Kidney tubule cell (primary cell): ENCODE measurements around the gene MCTP1.

Source experiments
- DNase-seq: peaks from one replicate; pipeline ENCODE4 v3.0.0-alpha.2; 2018; ENCODE audit warnings: low spot score

The MCTP1 gene

DNA sequence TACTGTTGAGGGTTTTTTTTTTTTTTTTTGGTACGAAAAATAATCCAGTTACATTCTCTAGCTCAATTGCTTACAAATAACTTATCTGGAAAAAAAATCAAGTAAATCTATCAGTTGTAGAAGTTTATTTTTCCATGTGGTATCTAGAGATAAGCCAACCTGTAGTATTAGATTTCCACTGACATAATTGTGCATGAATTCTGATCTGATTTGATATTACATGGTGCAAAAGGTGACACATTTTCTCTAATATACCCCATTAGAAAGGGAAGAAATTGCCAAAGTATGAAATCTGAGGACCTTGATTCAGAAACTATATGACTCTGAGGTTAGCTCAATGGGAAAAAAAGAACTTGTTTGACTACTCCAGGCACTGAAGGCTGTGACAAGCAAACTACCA, 524.9 kb downstream of the MCTP1 start:
- no peak for DNase-seq

DNA sequence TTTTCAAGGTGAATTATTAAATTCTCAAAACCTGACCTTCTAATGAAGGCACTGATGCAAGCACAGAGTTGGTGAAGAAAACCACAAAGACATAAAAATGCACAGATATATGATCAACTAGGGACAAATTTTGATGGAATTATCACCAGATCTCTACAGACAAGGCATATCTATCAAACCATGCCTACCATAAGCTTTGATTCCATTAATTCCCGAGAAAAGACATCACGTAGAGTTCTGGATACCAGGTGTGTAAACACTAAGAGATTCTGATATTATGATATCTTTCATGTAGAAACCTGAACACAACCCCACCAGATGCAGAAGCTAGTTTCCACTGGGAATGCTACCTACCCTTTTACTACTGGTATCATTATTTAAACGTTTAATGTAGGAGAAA, 525.9 kb downstream of the MCTP1 start:
- no peak for DNase-seq

GRCh38 chr5:94754824-94755223, 530.1 kb downstream of the MCTP1 start:
- DNase-seq, result no peak

DNA sequence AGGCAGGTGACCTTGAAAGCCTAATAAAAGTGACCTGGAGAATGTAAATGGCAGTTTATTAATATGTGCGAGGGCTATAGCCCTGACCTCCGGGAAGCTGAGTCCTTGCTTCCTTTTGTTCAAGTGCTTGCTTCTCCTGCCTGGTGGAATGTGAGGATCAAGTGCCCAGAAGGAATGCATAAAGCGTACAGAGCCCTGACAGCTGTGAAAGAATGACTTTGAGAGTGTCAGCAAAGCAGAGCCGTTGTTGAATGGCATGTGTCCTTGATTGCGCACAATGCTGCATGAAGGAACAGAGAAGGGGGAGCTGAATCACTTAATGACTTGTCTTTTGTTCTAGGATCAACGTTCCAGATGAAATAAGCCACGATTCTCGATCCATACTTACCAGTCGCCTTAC, 533.4 kb downstream of the MCTP1 start:
- peak; percentile 6 for DNase-seq

DNA sequence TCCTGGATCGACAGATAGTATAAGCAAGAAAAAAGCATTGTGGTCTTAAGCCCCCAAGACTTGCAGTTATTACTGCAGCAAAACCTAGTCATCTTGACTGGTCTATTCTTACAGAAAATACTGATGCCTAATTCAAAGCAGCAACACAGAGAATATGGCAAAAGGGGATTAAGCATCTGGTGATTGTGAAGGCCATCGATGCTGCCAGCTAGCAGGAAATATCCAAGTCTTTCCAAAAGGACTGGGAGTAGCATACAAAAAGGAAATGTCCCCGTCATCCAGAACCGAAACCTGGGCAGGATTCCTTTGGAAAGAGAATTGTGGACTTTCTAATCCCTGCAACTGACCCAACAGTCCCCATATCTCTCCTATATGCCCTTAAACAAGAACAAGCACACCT, 534.2 kb downstream of the MCTP1 start:
- DNase-seq, result no peak

DNA sequence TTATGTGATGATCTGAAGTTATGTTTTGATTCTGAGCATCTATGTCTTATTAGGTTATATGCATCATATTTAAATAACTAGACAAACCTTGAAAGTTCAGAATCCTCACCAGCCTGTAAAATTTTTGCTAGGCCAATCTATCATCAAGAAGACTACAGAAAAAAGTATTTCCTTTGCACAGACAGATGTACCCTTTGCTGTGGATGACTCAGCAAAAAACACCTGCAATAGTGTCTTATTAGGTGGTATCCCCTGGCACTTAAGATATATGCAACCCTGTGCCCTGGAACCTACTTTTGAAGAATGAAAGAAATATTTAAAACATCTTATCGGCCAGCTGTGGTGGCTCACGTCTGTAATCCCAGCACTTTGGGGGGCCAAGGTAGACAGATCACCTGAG, 535.9 kb downstream of the MCTP1 start:
- no peak for DNase-seq

- DNase-seq, result no peak
Measured at GRCh38 chr5:94748212-94748611, 536.7 kb downstream of the MCTP1 start.

- DNase-seq, result no peak
Measured at GRCh38 chr5:94747371-94747770, 537.5 kb downstream of the MCTP1 start.

DNA sequence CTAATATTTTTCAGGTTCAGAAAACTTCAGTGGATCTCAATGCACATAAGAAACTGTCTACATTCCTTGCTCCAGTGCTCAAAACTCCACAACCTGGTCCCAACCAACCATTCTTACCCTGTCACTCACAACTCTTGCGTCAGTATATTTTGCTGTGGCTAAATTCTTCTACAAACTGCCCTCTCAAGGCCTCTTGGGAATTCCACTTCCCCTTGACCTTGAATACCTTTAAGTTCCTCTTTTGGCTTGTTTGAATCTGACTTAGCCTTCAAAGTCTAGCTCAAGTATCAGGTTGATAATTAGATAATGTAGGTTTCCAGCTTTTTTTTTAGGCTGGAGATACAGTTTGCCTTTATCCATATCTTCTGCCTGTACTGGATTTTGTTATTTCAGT, 538.2 kb downstream of the MCTP1 start:
- DNase-seq, result peak; percentile 25

GRCh38 chr5:94745786-94746730, 538.8 kb downstream of the MCTP1 start:
- peak; percentile 60 for DNase-seq

GRCh38 chr5:94744906-94745305, 540.0 kb downstream of the MCTP1 start:
- DNase-seq, result peak; percentile 11

- DNase-seq, result no peak
Measured at GRCh38 chr5:94742852-94743251, 542.0 kb downstream of the MCTP1 start.

- no peak for DNase-seq
Measured at GRCh38 chr5:94740286-94740685, 544.6 kb downstream of the MCTP1 start.

DNA sequence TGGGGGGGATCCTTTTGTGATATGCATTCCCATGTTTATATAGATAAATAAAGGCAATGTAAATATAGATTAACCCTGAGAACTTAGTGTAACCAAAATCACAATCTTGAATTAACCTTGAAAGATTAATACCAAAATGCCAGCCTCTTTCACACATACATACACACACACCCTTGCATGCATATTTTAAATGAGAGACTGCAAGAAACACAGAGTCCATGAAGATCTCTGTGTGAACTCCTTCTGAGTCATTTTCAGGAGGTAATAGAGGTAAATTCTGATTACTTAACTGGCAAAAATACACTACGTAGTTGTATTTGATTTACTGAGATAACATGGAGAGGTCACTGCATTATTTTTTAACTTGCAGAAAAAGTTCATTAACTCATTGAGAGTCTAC, 548.4 kb downstream of the MCTP1 start:
- no peak for DNase-seq

DNA sequence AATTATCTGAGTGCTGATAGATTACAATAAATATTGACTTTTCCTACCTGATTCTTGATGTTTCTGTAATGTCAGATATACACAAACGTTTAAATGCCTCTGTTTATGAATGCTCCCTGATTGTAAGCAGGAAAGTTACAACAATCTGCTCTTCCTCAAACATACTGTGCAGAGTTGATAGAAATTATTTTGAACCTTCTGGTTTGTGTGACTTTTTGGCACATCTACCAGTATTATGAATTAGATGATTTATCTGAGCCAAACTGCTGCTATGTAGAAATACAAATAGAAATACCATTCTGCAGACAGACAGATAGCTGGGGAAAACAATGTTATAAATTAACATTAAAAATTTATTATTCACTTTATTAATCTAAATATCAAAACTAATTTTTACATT, 553.4 kb downstream of the MCTP1 start:
- DNase-seq, result no peak

DNA sequence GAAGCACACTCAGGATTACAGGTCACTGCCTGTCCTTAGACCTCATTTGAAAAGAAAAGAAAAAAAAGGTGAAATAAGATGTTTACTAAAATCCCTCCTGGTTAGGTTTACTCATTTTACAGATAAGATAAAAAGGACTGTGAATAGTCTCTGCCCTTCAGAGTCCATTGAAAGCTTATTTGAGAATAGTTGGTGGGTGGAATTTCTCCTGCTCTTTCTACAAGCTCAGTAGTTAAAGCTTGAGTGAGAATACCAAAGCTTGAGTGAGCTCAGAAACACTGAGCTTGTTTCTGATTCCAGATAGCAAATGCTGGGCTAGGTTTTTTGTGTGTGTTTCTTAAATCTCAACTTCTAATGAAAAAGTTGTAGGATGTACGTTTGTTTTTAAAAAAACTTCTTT, 559.8 kb downstream of the MCTP1 start:
- DNase-seq, result no peak

DNA sequence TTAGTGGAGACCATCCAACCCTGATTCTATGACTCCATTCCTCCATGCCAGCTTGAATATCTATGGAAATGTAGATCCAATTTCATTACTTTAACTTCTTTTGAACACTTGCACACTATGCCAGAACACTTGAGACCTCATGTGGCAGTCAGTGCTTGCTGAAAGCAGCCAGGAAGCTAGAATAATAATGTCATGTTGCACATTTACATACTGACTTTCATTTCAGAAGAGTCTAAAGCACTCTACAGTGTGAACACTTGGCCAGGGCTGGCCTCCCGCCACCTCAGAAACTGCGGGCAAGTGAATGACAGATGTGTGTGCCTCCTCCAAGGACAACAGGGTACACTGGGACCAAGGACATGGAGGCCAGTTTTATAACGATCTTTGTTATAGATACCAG, 569.1 kb downstream of the MCTP1 start:
- DNase-seq, result no peak

DNA sequence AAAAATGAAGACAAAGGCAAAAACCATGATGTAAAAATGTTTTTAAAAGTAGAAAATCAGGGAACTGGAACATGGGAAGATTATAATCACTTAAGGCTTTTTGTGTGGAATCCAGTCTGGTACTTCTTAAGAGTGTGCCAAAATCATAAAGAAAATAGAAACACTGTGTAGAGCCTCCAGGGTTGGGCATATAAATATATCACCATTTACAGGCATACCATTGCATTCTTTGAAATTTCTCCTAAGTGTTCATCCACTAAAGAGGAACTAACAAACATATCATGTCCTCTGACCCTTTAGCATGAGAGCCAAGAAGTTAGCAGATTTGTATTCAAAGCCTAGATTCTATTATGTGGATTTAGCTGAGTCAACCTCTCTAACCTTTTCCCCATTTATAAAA, 573.1 kb downstream of the MCTP1 start:
- DNase-seq, result no peak

GRCh38 chr5:94709277-94709676, 575.6 kb downstream of the MCTP1 start:
- no peak for DNase-seq

DNA sequence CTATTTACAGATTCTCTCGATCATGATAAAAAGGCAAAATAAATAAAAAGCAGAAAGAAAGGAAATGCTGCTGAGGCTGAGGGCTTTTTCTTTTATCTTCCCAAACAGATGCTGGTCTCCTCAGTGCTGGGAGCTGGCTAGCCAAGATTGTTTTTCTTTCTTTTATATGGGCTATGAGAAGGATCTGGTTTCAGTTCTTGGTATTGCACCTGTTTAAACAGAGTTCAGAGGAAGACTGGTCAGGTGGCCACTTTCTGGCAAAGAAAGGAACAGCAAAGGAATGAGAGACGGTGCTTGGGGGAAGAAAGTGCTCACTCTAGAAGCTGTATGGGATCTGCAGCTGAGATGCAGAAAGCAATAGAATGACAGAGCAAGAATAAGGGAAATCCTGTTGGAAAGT, 577.5 kb downstream of the MCTP1 start:
- DNase-seq, result no peak

DNA sequence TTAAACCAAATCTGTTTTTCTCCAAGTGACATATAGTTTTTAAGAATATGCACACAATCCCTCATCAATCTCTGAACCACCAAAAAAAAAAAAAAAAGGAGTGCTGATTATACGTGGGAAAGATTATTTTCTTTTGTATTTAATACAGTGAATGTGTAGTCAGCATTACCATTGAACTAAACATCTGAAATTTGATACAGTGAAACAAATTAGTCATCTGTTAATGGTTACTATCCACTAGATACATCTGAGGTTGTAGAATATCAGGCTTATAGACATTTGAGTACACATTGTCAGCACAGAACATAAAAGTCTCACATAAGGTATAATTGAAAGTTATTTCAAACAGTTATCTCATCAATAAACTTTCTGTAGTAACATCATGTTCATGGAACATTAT, 579.5 kb downstream of the MCTP1 start:
- peak; percentile 37 for DNase-seq

DNA sequence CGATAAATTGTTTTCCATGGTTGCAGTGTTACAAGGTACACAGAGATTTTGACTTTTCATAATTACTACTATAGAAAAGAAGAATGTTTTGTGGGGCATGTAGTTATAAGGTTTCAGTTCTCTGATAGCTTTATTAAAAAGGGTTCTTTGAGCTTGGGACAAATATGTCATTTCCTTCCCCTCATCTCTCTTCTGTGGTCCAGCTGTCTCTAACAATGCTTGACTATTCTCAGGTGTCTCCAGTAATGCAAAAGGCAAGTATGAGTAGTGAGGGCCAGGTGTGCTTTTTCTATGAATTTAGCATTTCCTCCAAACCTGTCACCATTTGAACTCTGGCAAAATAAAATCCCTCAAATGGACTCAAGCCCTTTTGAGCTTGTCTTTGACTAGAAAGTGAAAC, 582.2 kb downstream of the MCTP1 start:
- DNase-seq, result no peak

GRCh38 chr5:94700592-94700991, 584.3 kb downstream of the MCTP1 start:
- DNase-seq, result peak; percentile 10

GRCh38 chr5:94699562-94699961, 585.3 kb downstream of the MCTP1 start:
- no peak for DNase-seq
